GM18870 (cell line): Measurements from ENCODE around the gene C6orf89.

ENCODE experiments used
- ATAC-seq: cut with Tn5 transposase; IDR thresholded peaks from one replicate; pipeline ENCODE4 v1.9.1; 2021; ENCODE audit warnings: moderate library complexity; ENCODE audit not compliant: unreplicated experiment

The C6orf89 gene

DNA sequence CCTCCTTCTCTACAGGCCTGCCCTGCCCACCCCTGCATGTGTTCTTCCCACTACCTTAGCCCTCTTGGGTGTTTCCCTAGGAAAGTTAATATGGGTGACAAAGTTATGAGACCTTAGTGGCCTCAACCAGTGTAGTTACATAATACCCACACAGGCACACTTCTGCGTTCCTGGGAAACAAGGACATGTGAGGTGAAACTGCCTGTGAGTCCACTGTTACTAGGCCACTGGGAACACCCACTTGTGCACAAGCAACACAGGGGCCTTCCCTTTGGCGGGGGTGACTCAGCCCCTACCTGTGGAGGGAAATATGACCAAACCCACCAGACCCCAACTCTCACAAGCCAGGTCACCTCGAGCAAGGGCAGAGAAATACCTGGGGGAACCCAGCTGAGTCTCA is 81.5 kb downstream of the C6orf89 start:
- ATAC-seq: no peak

DNA sequence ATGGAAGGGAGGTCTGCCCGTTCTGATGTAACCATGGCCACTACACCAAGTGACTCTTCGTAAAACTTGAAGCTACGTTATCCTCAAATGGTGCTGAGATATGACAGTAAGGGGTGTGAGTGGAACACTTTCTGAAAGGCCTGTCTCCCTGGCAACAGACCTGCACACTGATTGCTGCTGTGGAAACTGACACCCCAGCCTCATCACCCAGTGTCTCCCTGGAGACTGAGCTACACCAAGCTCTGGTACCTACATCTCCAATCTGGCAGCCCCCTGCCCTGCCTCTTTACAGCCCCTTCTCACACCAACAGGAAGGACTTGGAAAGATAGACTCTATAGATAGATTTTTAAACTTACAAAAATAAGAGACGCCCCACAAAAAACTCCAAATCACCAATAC is 82.0 kb downstream of the C6orf89 start:
- no peak for ATAC-seq

DNA sequence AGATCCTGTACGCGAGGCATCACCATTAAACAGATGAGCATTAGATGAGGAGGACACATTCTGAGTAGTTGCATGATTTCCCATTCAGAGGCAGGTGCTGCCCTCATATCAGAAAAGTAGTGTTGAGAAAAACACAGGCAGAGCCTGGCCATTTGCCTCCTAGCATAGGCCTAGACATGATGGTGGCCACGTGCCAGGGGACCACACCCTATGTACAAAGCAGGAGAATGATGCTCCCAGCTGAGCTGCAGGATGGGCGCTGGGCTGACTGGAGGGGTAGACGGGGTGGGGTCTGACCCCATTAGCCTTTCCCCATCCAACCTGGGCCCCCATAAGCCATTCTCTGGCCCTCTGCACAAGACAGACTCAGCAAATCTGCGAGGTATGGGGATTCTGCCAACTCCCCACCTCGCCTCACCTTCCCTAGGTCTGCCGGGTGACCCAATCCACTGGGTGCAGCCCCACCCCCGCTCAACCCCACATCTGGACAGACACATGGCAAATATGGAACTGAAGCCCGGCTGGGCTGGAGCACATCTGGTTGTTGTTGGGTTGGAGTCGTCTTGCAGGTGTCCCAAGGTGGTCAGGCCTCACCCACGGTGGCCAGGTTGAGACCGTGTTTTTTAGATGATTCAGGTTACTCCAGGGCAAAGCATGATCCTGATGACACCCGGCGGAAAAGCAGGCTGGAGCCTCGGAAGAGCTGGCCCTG is 82.7 kb downstream of the C6orf89 start:
- no peak for ATAC-seq

DNA sequence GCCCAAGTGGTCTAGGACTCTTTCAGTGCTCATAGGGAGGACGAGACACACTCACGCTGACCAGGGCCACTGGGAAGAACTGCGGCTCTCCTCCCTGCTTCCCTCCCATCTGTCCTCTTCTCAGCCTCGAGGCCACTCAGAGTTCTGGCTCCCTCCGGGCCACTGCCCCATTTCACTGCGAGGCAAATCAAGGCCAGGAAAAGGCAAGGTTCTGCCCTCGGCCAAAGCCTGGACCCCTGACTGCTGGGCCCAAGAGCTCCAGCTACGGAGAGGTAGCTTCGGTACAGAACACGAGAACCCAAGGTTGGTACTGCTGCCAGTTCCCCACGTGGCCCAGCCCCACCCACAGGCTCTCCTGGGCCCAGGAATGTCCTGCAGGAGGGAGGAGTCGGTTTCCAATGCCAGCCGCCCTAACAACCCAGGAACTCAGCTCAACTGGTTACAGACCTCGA is 83.5 kb downstream of the C6orf89 start:
- no peak for ATAC-seq

DNA sequence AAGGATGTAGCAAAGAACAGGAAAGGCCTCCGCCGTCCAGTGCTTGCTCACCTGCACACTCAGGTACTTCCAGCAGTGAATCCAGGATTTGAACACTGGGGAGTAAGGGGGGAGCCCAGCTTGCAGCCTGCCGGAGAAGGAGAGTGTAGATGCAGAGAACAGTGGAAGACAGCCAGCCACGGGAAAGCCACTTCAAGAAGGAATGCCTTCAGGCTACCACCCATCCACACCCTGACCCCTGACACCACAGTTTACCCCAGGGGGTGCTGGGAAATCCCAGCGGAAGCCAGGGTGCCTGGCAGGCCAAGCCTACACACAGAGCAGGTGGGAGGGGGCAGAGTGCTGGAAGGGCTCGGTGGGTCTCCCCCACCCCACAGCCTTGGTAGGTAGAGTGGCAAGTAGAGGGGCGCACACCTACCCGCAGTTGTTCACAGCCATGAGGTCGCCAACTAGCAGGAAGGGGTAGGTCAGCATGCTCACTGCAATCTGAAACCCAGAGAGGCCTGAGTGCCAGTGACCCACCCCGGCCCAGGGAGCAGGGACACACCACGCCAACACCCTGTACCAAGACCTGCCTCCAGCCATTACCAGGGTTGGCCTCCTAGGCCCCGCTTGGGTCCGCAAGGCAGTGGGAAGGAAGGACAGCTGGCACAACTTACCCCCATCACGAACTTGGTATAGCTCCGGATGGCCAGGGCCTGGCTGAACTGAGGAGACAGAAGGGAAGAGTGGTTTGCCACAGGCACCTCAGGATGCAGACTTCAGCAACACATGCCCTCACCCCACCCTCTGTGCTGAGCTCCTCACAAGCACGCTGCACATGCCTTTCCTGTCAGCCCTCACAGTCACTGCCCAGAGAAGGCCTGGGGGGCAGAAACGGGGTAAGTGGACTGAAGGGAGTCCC is 84.5 kb downstream of the C6orf89 start:
- ATAC-seq: no peak

DNA sequence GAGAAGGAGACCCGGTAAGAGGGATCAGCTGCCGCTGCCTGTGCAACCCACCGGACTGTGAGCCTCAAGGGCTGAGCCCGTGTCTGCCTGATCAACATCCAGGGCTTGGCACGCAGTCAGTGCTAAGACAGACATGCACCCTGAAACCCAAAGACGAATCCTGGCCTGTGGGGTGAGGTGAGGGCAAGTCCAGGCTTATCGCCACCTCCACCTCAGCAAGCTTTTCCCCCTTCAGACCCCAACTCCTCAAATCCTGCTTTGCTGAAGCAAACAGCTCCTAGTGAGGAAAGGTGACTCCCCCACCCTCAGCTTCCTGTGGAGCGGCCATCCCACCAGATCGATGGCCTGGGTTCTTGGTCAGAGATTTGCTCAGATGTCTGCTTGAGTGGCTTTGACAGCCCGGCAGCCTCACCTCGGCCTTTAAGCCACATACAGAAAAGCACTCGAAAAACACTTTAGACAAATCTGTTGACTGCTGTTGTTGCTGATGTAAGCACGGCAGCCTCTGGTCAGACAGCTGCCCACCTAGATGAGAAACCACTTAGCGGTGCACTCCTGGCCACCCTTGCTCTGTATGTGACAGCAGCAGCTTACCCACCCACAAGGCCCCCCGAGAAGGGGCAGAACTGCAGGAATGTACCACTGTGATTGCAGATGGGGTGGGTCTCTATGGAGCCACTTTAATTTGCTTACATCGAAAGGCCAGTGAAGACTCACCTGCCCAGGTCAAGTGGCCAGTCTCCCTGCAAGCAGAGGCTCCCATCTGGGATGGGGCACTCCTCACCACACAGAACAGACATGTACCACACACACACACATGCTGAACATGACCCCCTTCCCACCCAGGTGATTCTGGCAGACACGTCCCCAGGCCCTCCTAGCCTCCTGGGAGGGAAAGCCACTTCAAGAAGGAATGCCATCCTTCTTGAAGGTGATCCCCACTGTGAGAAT is 85.4 kb downstream of the C6orf89 start:
- ATAC-seq: no peak

DNA sequence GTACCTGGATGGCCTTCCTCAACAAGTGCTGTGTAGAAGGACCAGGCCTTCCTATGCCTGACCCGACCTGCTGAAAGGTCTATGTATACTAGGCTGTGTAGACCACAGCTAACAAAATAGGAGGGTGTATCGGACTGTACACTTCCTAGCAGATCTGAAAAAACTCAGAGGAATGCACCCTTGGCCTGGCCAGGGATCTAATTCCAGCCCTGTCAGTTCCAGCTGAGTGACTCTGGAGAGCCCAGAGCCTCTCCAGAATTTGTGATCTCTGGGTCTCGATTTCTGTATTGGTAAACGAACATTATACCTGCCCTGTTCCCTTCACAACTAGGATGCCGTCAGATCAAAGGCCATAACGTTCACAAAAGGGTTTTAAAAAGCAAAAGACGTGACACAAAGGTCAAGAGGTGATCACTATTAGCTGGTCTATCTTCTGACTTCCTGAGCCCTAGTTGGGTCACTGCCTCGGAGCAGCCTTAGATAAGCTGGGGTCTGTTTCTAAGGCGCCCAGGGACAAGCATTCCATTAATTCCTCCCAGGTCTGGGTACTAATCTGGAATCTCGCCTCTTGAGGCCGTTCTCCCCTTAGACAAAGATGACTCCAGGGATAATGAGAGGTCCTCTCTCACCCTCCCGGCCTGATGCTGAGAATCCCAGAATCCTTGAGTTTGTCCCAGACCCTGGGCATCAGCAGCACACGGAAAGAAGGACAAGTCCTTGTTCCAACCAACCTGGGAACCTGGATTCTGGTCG is 86.3 kb downstream of the C6orf89 start:
- ATAC-seq: no peak

DNA sequence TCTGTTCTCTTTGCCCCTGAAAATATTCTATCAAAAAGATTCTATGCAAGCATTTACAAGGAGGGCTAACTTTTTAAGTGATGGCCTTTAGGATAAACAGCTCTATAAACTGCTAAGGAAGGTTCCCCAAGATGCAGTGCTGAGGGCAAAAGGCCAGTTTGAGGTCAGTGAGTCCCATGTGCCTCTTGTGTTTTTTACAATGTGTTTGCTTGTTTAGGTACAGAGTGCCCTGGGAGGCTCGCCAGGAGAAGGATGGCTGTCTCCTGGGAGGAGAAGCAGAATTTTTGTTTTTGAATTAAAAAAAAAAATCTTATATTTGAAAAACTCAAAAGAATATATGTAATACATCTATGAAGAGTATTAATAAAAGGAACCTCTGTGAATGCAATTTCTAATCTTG is 87.4 kb downstream of the C6orf89 start:
- no peak for ATAC-seq

DNA sequence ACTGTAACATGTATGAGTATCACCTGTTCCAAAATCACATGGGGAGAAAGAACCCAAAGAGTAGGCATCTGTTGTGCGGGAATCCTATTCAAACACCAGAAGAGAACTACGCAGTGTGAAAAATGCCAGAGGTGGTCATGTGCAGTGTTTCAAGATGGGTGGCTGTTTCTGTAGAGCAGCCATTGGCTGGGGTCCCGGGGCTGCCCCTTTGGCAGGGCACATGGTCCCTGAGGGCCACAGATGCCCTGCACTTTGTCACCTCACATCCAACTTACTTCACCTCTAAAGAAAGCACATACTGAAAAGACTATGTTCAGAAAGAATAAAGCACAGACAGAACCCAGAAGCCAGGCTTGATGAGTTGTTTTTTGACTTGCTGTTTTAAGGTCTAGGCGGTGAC is 87.9 kb downstream of the C6orf89 start:
- no peak for ATAC-seq

DNA sequence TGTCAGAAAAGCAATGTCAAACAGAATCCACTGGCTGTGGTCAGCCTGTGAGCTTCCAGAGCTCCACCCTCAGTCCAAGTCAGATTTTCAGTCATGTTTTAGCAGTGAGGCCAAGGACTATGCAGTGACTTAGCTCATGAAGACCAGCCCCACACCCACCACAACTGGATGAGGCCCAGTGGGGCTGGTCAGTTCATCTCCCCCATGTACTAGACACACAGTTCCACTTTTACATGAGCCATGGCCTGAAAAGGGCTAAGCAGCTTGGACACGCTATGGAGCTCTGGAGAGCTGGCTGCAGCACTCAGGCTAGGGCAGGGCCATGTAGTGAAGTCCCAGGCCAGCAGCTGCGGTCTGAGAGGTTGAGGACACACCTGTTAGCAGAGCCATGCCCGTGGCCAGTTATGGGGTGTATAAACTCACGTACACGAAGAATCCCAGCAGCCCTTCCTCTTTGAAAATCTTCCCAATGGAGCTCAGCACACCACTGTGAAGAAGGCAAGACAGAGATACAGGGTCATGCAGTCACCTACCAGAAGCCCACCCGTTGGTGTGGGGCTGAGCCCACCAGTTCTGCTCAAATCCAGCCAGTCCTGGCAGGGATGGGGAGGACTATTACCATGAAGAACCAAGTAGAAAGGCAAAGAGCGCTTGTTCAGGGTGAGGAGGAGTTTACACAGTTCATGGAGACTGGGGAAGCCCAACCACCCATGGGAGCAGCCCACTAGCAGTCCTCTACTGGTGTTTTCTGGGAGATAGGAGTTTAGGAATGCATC is 89.7 kb downstream of the C6orf89 start:
- ATAC-seq: no peak

DNA sequence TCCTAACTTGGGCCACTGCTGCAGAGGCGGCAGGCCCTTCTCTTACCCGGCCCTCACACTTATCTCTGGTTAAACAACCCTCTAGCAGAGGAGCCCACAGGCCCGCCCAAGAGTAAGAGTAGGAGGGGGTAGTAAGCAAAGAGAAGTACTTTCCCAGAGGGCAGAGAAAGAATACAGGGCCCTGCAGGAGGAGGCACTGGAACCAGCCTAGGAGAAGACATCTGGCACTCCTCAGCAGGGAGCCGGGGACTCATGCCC is 90.2 kb downstream of the C6orf89 start:
- ATAC-seq: no peak

DNA sequence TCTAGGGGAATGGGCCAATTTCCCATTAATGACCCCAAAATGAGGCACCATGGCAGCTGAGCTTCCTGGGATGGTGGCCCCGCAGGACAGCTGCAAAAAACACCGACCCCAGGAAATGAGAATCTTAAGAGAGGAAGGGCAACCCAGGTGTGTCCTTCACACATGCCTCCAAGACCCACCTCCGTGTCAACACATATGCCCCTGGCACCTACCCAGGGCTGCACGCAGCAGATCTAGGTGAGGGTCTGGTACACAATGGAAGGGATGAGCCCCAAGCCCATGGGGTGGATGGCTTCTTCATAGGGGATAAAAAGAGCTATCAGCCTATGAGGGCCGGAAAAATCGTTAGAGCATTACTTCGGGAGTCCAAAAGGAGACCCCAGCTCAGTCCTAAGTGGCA is 90.8 kb downstream of the C6orf89 start:
- ATAC-seq: no peak

DNA sequence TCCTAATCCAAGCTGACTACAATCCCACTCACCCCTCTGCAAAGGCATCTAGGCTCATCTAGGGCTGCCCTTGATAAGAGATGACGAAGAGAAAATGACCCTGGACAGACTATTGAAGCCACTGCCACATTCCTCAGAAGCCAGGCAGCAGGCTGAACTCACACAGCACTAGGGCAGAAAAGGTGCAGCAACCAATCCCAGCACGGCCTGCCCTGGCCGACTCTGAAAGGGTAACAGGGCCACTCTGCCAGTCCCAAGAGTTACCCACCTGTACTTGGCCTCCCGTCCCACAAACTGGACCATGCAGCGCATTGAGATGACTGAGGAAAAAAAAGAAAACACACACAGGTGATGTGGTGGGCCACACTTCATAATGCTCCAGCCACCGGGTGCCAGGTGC is 91.2 kb downstream of the C6orf89 start:
- no peak for ATAC-seq

DNA sequence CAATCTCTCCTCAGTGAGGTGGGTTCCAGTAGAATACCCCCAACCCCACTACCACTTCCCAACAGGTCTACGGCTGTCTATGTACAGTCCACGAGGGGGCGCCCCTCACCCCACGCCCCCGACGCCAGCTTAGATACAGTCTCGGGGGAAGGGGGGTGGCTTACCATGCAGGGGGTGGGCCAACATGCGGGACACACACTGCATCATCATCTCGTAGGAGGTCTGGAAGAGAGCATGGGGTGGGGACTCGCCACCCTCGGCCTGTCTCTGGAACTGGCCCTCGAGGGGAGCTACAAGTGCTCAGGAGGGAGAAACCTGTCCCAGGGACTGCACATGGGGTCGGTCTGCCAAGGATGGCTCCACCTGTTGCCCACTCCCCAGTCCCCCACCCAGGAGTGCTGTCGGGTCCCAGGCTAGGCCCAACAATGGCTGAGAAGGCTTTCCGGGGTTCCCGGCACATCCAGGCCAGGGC is 91.8 kb downstream of the C6orf89 start:
- ATAC-seq: no peak
